GM19468 (cell line): Measurements from ENCODE around the gene FER.
"Not testable (repeated sequence)": the region's sequence is repeated elsewhere in the genome, so short reads cannot be mapped to it uniquely, and the experiment has no call there.

Source experiments
- ATAC-seq: cut with Tn5 transposase; IDR thresholded peaks from one replicate; pipeline ENCODE4 v1.9.1; 2021; ENCODE audit warnings: mild to moderate bottlenecking, moderate library complexity, moderate number of reproducible peaks; ENCODE audit not compliant: unreplicated experiment; ENCODE audit errors: extremely low read depth

Gene FER

GRCh38 chr5:108747774-108748400 lies at the start of gene FER:
FER (plus strand) TSS chr5:108747897; CDS start chr5:108798183, 50,286 bp downstream.
- peak; percentile 20 for ATAC-seq

- ATAC-seq = not testable (repeated sequence)
These were observed 47.3 kb upstream of the FER start for GRCh38 chr5:108700388-108700787.

- no peak for ATAC-seq
These were observed 46.8 kb upstream of the FER start for GRCh38 chr5:108700930-108701329.

- no peak for ATAC-seq
These were observed 45.2 kb upstream of the FER start for GRCh38 chr5:108702546-108702945.

- ATAC-seq = no peak
These were observed 44.4 kb upstream of the FER start for GRCh38 chr5:108703313-108703712.

- ATAC-seq = no peak
These were observed 40.6 kb upstream of the FER start for GRCh38 chr5:108707141-108707540.

GRCh38 chr5:108711898-108712297 lies 35.8 kb upstream of the FER start:
- no peak for ATAC-seq

- no peak for ATAC-seq
These were observed 32.3 kb upstream of the FER start for GRCh38 chr5:108715408-108715807.

GRCh38 chr5:108720391-108720790 lies 27.3 kb upstream of the FER start:
- ATAC-seq = peak; percentile 47

GRCh38 chr5:108726446-108727235 lies 21.1 kb upstream of the FER start:
- no peak for ATAC-seq

- no peak for ATAC-seq
These were observed 20.5 kb upstream of the FER start for GRCh38 chr5:108727236-108727650.

GRCh38 chr5:108727651-108728565 lies 19.8 kb upstream of the FER start:
- peak; percentile 48 for ATAC-seq

GRCh38 chr5:108728566-108729241 lies 19.0 kb upstream of the FER start:
- ATAC-seq = peak; percentile 4

- ATAC-seq = no peak
These were observed 18.5 kb upstream of the FER start for GRCh38 chr5:108729242-108729615.

- ATAC-seq = peak; percentile 53
These were observed 16.9 kb upstream of the FER start for GRCh38 chr5:108730617-108731340.

GRCh38 chr5:108735790-108736189 lies 11.9 kb upstream of the FER start:
- no peak for ATAC-seq

- no peak for ATAC-seq
These were observed 10.8 kb upstream of the FER start for GRCh38 chr5:108736855-108737254.

- ATAC-seq = no peak
These were observed 8.3 kb upstream of the FER start for GRCh38 chr5:108739376-108739775.

- ATAC-seq = no peak
These were observed 7.8 kb upstream of the FER start for GRCh38 chr5:108739906-108740305.

GRCh38 chr5:108743319-108743718 lies 4.4 kb upstream of the FER start:
- no peak for ATAC-seq
